Smooth muscle cell (in vitro differentiated cells): ENCODE measurements around the gene NGFR. TPM values are rescaled to one million over a fixed set of nuclear protein-coding genes. Genes with fewer than 3 reads are reported as not detected.

Source experiments
- DNase-seq: peaks from one replicate; lab custom pipeline; 2025; ENCODE audit not compliant: unreplicated experiment; lab: John Stamatoyannopoulos, UW
- H2AFZ ChIP-seq: fragments of 200-600 bp; sonication (generic); 2 replicates; pipeline ENCODE4 v1.6.0; 2016; ENCODE audit warnings: antibody characterized with exemption, low read depth, mild to moderate bottlenecking
- H3F3A ChIP-seq: fragments of 200-600 bp; sonication (generic); 2 replicates; pipeline ENCODE4 v1.6.0; 2017; ENCODE audit warnings: antibody characterized with exemption, low read depth
- H3K27ac ChIP-seq: fragments of 200-600 bp; sonication (generic); 2 replicates; pipeline ENCODE4 v1.5.1; 2016; ENCODE audit warnings: low read depth, mild to moderate bottlenecking
- H3K27me3 ChIP-seq: fragments of 200-600 bp; sonication (generic); 2 replicates; pipeline ENCODE4 v1.6.1; 2016; ENCODE audit warnings: low read depth, mild to moderate bottlenecking
- H3K36me3 ChIP-seq: fragments of 200-600 bp; sonication (generic); 2 replicates; pipeline ENCODE4 v1.5.1; 2016; ENCODE audit warnings: low read depth
- H3K4me1 ChIP-seq: fragments of 200-600 bp; sonication (generic); 2 replicates; pipeline ENCODE4 v1.5.1; 2016; ENCODE audit warnings: low read depth
- H3K4me2 ChIP-seq: fragments of 200-600 bp; sonication (generic); 2 replicates; pipeline ENCODE4 v1.6.0; 2016; ENCODE audit warnings: mild to moderate bottlenecking
- H3K4me3 ChIP-seq: fragments of 200-600 bp; sonication (generic); 2 replicates; pipeline ENCODE4 v1.5.1; 2016; ENCODE audit warnings: mild to moderate bottlenecking
- H3K79me2 ChIP-seq: fragments of 200-600 bp; sonication (generic); 2 replicates; pipeline ENCODE4 v1.6.0; 2016; ENCODE audit warnings: low read depth, mild to moderate bottlenecking
- H3K9ac ChIP-seq: fragments of 200-600 bp; sonication (generic); 2 replicates; pipeline ENCODE4 v1.6.0; 2016; ENCODE audit warnings: low read depth
- H3K9me3 ChIP-seq: fragments of 200-600 bp; sonication (generic); replicated peaks from 2 replicates; pipeline ENCODE4 v1.5.1; 2016; ENCODE audit warnings: low read depth
- H4K20me1 ChIP-seq: fragments of 200-600 bp; sonication (generic); 2 replicates; pipeline ENCODE4 v1.6.0; 2016; ENCODE audit warnings: low read depth
- CTCF ChIP-seq: fragments of 200-600 bp; sonication (generic); IDR thresholded peaks from 2 replicates; pipeline ENCODE4 v1.5.1; 2017; ENCODE audit warnings: borderline replicate concordance, mild to moderate bottlenecking, antibody characterized with exemption; ENCODE audit not compliant: insufficient read depth, poor library complexity, severe bottlenecking
- WGBS: methylation state at CpG from one replicate; pipeline ENCODE4 v1.1.7; 2016; ENCODE audit warnings: low lambda C conversion rate; 5-methylcytosine and 5-hydroxymethylcytosine counted together
- polyA plus RNA-seq: library from polyadenylated mRNA; unstranded; fragments of >200 nt; fragmentation: Nextera tagmentation; extraction: Ambion mirVana; gene quantifications from 2 replicates; pipeline ENCODE4 v1.2.1, GENCODE V29; 2016
- total RNA-seq: library from RNA; depleted of rRNA; stranded (reverse); fragments of >200 nt; gene quantifications from 2 replicates; pipeline ENCODE4 v1.2.3, GENCODE V29; 2014

The NGFR gene
- total and polyA plus RNA-seq, 2 experiments from 2014 or later = 2.4 to 2.5 TPM

GRCh38 chr17:49504369-49504768 is 9.3 kb downstream of the NGFR start:
- no peak overlapping the region for H2AFZ ChIP-seq
- H3K9ac ChIP-seq = no peak overlapping the region
- peaks cover 11% of the 10 kb centered on the region for H3K4me1 ChIP-seq
- WGBS = 87% methylated on average over 4 of the region's 4 CpGs
- no peak overlapping the region for H3K27ac ChIP-seq
- no peaks in the 10 kb centered on the region for H3K79me2 ChIP-seq
- H3K4me3 ChIP-seq = no peak overlapping the region
- no peak overlapping the region for H3K4me2 ChIP-seq
- no peak for DNase-seq
- no peaks in the 10 kb centered on the region for H3K9me3 ChIP-seq
- no peak for TF ChIP-seq CTCF
- H3K27me3 ChIP-seq = no peaks in the 10 kb centered on the region
- H4K20me1 ChIP-seq = no peaks in the 10 kb centered on the region
- H3F3A ChIP-seq = no peaks in the 10 kb centered on the region
- no peaks in the 10 kb centered on the region for H3K36me3 ChIP-seq

- H3K4me3 ChIP-seq = no peak overlapping the region
- no peak overlapping the region for H3K27ac ChIP-seq
- H2AFZ ChIP-seq = no peak overlapping the region
- H3K27me3 ChIP-seq = no peaks in the 10 kb centered on the region
- TF ChIP-seq CTCF = no peak
- no peaks in the 10 kb centered on the region for H3K79me2 ChIP-seq
- H3K9ac ChIP-seq = no peak overlapping the region
- no peaks in the 10 kb centered on the region for H4K20me1 ChIP-seq
- DNase-seq = no peak
- peaks cover 11% of the 10 kb centered on the region for H3K4me1 ChIP-seq
- H3K4me2 ChIP-seq = no peak overlapping the region
- 92% methylated on average over 14 of the region's 14 CpGs for WGBS
- H3F3A ChIP-seq = no peaks in the 10 kb centered on the region
- no peaks in the 10 kb centered on the region for H3K36me3 ChIP-seq
- H3K9me3 ChIP-seq = no peaks in the 10 kb centered on the region
Measured at GRCh38 chr17:49505854-49506253, 10.8 kb downstream of the NGFR start.

- Histone ChIP-seq H3K4me1 (peaks cover 11% of the 10 kb centered on the region), H3K9ac (no peak overlapping the region), H3K9me3 (no peaks in the 10 kb centered on the region), H3K27ac (no peak overlapping the region), H3K4me3 (no peak overlapping the region), H3K4me2 (no peak overlapping the region), H3K79me2 (no peaks in the 10 kb centered on the region), H3K27me3 (no peaks in the 10 kb centered on the region), H2AFZ (no peak overlapping the region), H4K20me1 (no peaks in the 10 kb centered on the region), H3K36me3 (no peaks in the 10 kb centered on the region), H3F3A (no peaks in the 10 kb centered on the region)
- WGBS = 95% methylated on average over 34 of the region's 57 CpGs
- DNase-seq = no peak
- TF ChIP-seq CTCF = no peak
Measured at GRCh38 chr17:49506282-49506681, 11.2 kb downstream of the NGFR start.

- no peaks in the 10 kb centered on the region for H3K27me3 ChIP-seq
- peaks cover 11% of the 10 kb centered on the region for H3K4me1 ChIP-seq
- H4K20me1 ChIP-seq = no peaks in the 10 kb centered on the region
- H3K36me3 ChIP-seq = no peaks in the 10 kb centered on the region
- no peak for DNase-seq
- H3K9ac ChIP-seq = no peak overlapping the region
- H3F3A ChIP-seq = no peaks in the 10 kb centered on the region
- TF ChIP-seq CTCF = no peak
- WGBS = 24% methylated on average over 14 of the region's 17 CpGs
- H3K4me3 ChIP-seq = no peak overlapping the region
- no peaks in the 10 kb centered on the region for H3K9me3 ChIP-seq
- no peaks in the 10 kb centered on the region for H3K79me2 ChIP-seq
- no peak overlapping the region for H2AFZ ChIP-seq
- H3K4me2 ChIP-seq = peak overlapping the region; percentile 47
- no peak overlapping the region for H3K27ac ChIP-seq
Measured at GRCh38 chr17:49508061-49508865, 13.2 kb downstream of the NGFR start.
